HG03280 (cell line): ENCODE results near the gene DPYSL3.
"Not testable (repeated sequence)": the region's sequence is repeated elsewhere in the genome, so short reads cannot be mapped to it uniquely, and the experiment has no call there.

Experiments
- ATAC-seq: cut with Tn5 transposase; IDR thresholded peaks from one replicate; pipeline ENCODE4 v1.9.1; 2021; ENCODE audit warnings: mild to moderate bottlenecking, moderate library complexity; ENCODE audit not compliant: unreplicated experiment

The DPYSL3 gene

GRCh38 chr5:147373328-147373727, 136.5 kb downstream of the DPYSL3 start:
- no peak for ATAC-seq

DNA sequence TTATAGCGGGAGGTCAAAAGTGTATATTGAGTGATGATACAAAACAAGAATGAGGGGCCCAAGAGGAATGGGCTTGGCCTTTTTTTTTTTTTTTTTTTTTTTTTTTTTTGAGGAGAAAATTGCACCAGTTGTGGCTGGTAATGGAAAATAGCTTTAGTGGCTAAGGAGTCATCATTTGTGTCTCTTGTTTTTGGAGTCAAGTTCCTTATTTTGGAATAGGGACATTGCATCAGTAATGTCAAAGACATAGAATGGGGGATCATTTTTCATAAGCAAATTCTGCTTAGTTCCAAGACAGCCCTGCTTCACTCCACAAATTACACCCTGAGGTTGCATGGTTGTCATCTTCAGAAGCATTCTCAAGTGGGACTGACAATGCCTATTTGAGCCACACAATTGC, 137.7 kb downstream of the DPYSL3 start:
- no peak for ATAC-seq

DNA sequence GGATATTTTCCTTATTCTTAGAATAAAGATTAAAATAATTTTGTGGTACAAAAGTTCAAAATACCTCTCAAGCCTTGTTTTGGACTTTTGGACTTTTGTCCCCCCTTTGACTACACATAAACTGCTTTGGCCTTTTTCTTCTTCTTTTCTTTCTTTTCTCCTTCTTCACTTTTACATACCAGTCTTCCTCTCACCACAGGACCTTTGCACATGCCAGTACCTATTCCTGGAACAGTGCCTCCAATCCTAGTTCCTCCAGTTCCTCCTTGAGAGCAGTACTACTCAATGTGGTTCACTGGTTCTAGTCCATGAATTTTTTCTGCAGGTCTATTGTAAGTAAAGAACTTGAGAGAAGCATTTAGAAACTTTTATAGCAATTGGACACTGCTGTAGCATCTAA, 138.6 kb downstream of the DPYSL3 start:
- no peak for ATAC-seq

- ATAC-seq, result no peak
Measured at GRCh38 chr5:147369742-147370374, 140.0 kb downstream of the DPYSL3 start.

- ATAC-seq, result not testable (repeated sequence)
Measured at GRCh38 chr5:147367381-147367780, 142.5 kb downstream of the DPYSL3 start.

GRCh38 chr5:147361441-147362175, 148.3 kb downstream of the DPYSL3 start:
- ATAC-seq, result no peak

GRCh38 chr5:147360816-147361215, 149.1 kb downstream of the DPYSL3 start:
- ATAC-seq, result no peak

GRCh38 chr5:147359581-147359980, 150.3 kb downstream of the DPYSL3 start:
- ATAC-seq, result no peak

GRCh38 chr5:147359101-147359500, 150.8 kb downstream of the DPYSL3 start:
- ATAC-seq, result no peak

- no peak for ATAC-seq
Measured at GRCh38 chr5:147349241-147349640, 160.6 kb downstream of the DPYSL3 start.

- no peak for ATAC-seq
Measured at GRCh38 chr5:147348451-147348850, 161.4 kb downstream of the DPYSL3 start.

- no peak for ATAC-seq
Measured at GRCh38 chr5:147348046-147348445, 161.8 kb downstream of the DPYSL3 start.

GRCh38 chr5:147346006-147346561, 163.8 kb downstream of the DPYSL3 start:
- no peak for ATAC-seq

- ATAC-seq, result no peak
Measured at GRCh38 chr5:147344861-147345260, 165.0 kb downstream of the DPYSL3 start.

- ATAC-seq, result no peak
Measured at GRCh38 chr5:147341345-147341744, 168.5 kb downstream of the DPYSL3 start.

DNA sequence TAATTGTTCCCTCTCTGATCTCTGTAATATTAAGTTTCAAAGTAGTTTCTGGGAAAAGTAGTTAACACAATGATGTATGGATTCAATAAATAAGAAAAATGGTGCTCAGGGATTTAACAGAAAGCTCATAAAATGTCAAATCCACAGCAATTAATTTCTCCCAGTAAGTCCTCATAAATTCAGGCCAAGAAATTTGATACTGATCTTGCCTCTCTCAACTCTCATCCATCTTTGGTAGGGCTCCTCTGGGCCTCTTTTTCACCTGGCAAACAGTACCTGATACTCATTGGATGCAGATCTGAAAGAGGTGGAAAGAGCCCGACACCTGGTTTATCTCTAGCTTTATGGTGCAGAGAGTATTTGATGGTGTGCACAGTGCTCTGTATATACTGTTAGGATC, 168.9 kb downstream of the DPYSL3 start:
- ATAC-seq, result no peak
